RCC 7860 (cell line): ENCODE data around the gene KCND2.

Source experiments
- DNase-seq: peaks from one replicate; pipeline ENCODE4 v3.0.0-alpha.2; 2015; ENCODE audit warnings: low spot score
- FAIRE-seq: peaks from 2 replicates; lab custom pipeline; 2012; peaks lifted over from hg19 to GRCh38; lab: Jason Lieb, UNC

Gene KCND2

GRCh38 chr7:120404042-120404441, 131.1 kb downstream of the KCND2 start:
- no peak for DNase-seq
- no peak for FAIRE-seq

DNA sequence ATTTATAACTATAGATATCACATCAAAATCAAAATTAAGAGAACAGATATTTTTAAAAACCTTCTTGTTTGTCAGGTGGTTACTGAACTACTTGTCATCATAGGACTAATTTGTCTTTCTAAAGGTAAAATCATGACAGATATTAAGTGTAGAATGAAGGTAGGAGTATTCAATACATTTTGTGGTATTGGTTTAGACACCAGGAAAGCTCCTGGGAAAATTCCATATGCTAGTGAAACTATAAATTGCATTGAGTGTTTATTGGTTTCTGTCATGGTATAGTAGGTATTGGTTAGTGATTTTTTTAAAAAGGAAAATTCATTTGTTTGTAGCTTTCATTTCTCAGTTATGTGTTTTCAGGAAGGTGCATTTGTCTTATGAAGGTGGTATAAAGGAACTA, 132.7 kb downstream of the KCND2 start:
- DNase-seq (no peak), FAIRE-seq (no peak)

DNA sequence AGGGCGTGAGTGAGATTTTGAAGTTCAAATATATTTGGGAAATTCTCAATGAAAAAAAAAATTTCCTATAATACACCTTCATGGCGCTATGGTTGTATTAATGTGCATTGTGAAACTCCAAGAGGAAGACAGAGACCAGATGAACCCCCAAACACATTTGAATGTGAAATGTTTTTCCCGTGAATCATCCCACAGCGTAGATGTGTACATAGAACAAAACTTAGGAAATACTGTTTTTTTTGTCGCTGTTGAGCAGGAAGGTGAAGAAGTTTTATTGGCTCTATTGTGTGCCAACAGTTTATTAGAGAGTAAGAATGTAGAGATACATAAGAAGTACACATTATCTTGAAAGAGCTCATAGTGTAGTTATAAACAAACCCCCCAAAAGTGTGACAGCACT, 134.0 kb downstream of the KCND2 start:
- FAIRE-seq = no peak
- DNase-seq = no peak

DNA sequence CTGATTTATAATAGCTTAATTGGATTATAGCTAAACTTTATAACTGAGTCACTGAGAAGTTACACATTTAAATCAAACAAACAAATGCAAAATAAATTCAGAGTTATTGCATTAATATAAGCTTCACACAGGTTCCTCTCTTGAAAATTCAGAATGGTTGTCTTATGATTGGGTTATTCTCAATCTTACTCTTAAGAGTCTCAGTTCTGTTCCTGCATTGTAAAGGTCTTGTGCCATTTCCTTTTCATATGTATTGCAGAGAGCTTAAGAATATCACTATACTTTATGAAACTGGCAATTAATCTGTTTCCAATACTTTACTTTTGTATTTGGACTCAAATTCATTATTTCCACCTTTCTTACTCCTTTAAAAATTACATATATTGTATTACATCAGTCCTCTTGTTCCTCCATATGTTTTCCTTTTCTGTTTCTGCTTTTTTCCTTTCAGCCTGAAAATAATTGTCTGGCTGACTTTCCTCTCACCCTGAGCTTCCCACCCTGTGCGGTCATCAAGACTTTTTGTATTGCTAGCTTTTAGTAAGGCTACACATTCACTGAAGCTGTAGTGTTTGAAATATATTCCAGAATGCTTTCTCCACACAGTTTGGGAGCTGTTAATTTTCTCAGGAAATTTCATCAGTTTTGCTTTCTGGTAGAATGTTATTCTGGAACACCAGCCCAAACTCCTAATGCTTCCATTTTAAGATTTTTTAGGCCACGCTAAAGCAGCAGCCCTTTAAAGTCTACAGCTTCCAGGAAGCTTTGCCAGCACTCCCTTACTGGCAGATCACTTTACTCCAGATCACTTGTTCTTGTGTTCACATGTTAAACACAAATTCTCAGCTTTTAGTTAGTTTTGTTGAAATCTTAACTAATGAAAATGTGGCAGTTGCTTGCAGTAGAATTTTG, 139.4 kb downstream of the KCND2 start:
- DNase-seq = no peak
- FAIRE-seq = no peak

DNA sequence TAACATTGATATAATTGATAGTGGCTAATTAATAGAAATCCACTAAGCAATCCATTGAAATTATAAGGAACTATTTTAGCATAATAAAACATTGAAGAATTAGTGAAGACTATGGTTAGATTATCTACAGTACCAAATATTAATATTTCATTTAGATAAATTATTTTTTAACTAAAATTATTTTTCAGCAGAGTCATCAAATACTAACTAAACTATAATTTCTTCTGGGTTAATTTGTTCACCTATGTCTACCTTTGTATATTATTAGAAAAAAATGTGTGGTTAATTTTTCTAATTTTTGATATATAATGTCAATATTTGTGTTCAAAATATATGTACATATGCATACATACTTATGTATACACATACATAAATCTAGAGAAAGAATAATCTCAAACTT, 140.2 kb downstream of the KCND2 start:
- peak; percentile 22 for FAIRE-seq

DNA sequence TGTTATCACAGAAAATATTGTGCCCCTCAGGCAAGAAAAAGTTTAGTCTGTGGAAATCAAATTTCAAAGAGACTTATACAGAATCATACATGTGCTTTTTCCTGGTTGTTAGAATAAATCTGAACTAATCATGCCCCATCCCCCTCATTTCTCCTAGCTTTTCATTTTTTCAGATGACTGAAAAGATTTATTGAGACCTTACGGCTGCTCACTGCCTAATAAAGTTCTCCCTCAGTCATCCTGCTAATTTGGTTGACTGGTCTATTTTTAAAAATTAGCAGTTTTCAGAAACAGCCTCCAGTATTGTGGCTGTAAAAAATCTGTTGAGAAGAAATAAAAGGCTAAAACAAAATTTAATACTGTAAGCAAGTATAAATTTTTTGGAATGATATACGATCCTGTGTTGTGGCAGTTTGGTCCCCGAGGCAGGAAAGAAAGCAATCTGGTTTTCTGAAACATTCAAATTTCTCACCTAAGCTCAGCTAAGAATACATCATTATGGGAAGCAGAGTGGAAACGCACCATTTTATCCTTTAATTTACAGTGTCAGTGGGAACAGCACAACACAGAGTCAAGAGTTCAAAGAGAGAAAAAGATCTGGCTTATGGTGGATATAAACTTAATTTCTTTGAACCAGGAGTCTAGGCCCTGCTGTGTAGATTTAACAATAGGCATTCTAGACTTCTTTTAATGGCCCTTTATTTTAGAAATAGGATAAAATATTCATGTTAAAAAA, 144.4 kb downstream of the KCND2 start:
- FAIRE-seq = no peak

More for the DNA sequence above, 140.2 kb downstream of the KCND2 start:
- DNase-seq = no peak

DNA sequence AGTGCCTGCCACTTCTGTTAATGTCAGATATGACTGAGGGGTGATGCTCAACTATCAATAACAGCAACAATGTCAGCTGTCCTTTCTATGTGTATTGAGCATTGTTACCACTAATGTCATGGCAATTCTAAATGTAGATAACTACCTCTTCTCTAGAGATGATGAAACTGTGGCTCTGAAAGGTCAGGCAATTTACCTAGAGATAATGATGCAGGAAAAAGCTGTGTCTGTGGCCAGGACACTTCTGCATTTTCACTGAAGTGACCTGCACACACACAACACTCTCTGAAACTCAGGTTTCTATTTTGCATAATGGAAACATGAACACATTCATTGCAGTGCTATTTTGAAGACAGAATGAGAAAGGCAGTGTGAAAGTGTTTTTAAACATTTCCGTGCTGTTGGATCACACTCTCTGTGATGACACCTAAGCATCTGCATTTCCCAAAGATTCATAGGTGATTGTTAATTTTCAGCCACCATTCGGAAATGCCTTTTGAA, 148.2 kb downstream of the KCND2 start:
- no peak for DNase-seq
- FAIRE-seq = no peak

More for the DNA sequence above, 144.4 kb downstream of the KCND2 start:
- DNase-seq = no peak

GRCh38 chr7:120431016-120431415, 158.0 kb downstream of the KCND2 start:
- DNase-seq = no peak
- no peak for FAIRE-seq

GRCh38 chr7:120436487-120437060, 163.6 kb downstream of the KCND2 start:
- FAIRE-seq (no peak), DNase-seq (no peak)

GRCh38 chr7:120441850-120442249, 168.9 kb downstream of the KCND2 start:
- no peak for FAIRE-seq
- DNase-seq = no peak

DNA sequence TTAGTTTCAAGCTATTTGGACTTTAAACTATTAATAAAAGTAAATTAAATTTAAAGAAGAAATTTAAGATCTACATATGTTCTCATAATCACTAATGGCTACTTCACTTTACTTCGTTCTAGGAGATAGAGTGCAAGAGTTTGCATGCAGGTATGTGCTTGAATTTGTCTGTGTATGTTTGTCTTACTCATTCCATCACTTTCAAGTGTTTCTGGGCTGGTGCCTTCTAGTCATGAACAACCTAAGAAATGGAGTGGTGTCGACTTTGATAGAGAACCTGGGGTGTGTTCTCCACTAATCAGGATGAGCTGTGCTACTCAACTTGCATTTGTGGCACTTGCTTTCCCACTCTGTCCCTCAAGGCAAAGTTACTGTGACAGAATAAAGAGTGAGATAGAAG, 169.9 kb downstream of the KCND2 start:
- FAIRE-seq = no peak
- no peak for DNase-seq

- no peak for FAIRE-seq
- DNase-seq = no peak
Observed at GRCh38 chr7:120444650-120445049, 171.7 kb downstream of the KCND2 start.

GRCh38 chr7:120445276-120445675, 172.3 kb downstream of the KCND2 start:
- FAIRE-seq (no peak), DNase-seq (no peak)

DNA sequence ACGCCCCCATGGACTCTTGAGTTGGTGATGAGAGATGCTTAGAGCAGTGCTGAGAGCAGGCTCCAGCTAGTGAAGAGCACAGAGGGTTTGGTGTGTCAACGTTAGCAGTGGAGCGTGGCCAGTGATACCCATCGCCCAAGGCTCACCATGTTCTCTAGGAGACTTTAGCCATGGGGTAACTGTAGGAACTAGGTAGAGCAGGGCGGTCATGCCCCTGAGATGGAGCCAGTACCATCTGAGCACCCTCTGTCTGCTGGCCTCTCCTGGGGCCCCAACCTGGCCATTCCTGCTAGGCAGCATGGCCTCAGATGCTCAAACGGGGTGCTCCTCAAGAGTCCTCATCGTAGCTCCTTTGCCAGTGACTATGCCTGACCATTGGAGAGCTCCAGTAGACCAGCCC, 179.7 kb downstream of the KCND2 start:
- FAIRE-seq (no peak), DNase-seq (no peak)

GRCh38 chr7:120456699-120457098, 183.7 kb downstream of the KCND2 start:
- FAIRE-seq (no peak), DNase-seq (no peak)

DNA sequence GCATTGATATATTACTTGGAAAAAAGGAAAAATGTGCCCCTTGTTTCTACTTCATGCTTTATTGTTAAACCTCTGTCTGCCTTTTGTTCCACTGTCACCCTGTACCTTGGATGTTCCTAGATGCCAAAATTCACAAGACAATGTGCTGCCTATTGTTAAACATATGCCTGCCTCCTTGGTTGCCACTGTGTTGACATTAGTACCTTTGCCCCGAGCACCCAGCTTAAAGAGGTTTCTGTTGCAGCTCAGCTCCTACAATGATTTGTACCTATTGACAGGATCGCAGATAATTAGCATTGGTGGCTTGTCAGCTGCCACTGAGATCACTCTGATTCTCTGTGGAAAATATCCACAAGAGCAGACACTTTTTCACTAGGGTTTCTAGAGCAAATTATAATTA, 188.0 kb downstream of the KCND2 start:
- DNase-seq (no peak), FAIRE-seq (no peak)

DNA sequence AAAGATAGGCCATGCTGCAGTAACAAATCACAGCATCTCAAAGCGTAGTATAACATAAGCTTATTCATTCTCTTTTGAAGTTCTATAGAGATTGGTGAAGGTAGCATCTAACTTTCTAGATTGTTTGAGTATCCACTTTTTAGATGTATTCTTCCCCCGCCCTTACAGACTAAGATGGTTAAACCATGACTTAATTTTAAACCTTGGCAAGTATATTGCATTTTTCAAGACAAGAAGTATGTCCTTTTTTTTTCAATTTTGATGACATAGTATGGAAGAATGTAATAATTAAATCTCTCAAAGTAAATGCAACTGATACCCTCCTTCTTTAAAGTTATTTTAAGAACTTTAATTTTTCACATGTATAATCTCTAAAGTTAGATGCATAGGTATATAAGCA, 190.0 kb downstream of the KCND2 start:
- no peak for FAIRE-seq
- no peak for DNase-seq

DNA sequence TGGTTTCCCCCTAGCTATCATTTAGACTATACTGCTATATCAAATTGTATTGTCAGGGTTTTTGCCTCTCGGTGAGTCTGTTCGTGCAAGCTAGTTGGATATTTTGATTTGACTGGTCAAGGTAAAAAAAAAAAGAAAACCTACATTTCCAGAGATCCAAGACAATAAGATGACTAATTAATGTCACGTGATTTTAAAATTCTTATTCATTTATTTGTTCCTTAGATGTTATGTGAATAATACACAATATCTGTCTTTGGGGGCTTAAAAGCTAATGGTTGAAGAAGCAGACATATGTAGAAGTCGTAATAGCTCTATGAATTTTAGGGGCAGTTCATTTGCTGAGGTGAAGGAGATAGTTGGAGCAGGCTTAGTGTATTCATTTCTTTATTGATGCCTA, 191.1 kb downstream of the KCND2 start:
- no peak for FAIRE-seq
- DNase-seq = no peak

DNA sequence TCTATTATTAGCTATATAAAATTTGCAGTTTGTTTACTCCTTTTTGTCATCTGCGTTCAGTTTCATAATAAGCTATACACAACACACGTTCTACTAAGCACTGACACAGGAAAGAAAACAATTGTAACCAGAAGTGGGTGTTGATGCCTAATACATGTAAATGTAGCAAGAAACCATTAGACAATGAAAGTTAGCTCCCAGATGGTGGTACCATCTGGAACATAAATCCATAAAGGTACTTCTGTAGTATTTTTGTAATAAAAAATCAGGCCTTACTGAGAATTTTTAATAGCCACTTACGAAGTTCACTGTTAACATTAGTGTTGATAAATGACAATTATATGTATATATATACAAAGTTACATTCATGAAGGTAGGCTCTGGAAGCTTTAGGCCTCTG, 194.7 kb downstream of the KCND2 start:
- FAIRE-seq (no peak), DNase-seq (no peak)

- DNase-seq (no peak), FAIRE-seq (no peak)
Observed at GRCh38 chr7:120468611-120469010, 195.6 kb downstream of the KCND2 start.

DNA sequence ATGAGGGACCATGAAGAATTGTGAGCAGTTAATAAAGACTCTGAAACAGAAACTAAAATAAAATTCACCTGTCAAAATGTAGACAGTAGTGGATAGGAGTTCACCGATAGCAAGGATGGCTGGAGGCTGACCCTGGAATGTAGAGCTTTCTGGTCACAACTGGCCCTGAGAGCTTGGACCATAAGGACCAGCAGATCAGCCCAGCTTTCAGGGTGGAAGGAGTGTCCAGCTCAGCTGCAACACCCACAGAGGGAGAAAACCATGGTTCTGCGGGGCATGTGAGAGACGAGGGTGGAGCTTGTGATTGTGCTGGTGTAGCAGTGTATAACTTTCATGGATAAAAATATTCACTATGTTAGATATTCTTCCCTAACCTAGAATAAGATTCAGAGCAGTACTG, 199.9 kb downstream of the KCND2 start:
- no peak for FAIRE-seq
- DNase-seq = no peak

DNA sequence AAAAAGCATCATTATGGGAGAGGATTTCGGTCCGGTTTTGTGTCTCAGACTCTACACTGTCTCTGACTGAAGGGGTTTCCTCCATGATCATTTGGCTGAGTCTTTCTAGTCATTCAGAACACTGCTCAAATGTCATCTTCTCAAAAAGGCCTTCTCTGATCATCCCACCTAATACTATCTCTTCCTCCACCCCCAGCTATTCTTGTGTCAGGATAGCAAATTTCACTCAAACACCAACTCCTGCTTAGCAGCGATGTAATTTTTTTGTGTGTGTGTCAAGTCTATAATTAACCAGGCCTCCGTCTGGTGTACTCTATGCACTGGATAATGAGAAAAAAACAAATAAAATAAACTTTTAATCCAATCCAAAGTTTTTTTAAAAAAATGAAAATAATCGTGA, 200.4 kb downstream of the KCND2 start:
- FAIRE-seq = no peak

More for the DNA sequence above, 200.4 kb downstream of the KCND2 start:
- no peak for DNase-seq
